Mesenteric fat pad (tissue), 1 donor: Measurements from ENCODE around the gene SUN3. TPM values are rescaled to one million over a fixed set of nuclear protein-coding genes. Genes with fewer than 3 reads are reported as not detected.
"Not testable (repeated sequence)": the region's sequence is repeated elsewhere in the genome, so short reads cannot be mapped to it uniquely, and the experiment has no call there.

Experiments used
- DNase-seq: peaks from one replicate; pipeline ENCODE4 v3.0.0-alpha.2; 2020; ENCODE audit warnings: low spot score
- total RNA-seq: library from RNA; stranded (reverse); fragmentation: NEBNext Ultra II Directional; extraction: Animal tissue kit (Norgen Biotek cat#: 25700); gene quantifications from one replicate; pipeline ENCODE4 v1.2.1, GENCODE V29; 2021
- donor health status: DM: yes; HTN: yes; CAD: no.

The SUN3 gene
- total RNA-seq, 1 donor from 2014 or later, result not detected

DNA sequence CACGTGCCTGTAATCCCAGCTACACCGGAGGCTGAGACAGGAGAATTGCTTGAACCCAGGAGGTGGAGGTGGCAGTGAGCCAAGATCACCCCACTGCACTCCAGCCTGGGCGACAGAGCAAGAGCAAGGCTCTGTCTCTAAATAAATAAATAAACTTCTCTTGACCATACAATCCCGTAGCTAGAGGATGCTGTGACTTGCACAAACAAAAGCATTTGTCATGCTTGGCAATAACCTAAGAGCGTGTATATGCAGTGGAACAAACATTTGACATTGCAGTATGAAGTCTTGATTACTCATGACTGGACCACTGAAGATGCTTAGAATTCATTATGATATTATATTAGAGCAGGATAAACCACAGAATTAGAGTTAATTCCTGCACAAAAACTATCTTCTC lies 5.0 kb upstream of the SUN3 start:
- no peak for DNase-seq

- no peak for DNase-seq
Observed at GRCh38 chr7:48031111-48031510, 2.2 kb upstream of the SUN3 start.

GRCh38 chr7:48025624-48026023 lies 3.3 kb downstream of the SUN3 start:
- DNase-seq, result no peak

GRCh38 chr7:48017674-48018073 lies 11.2 kb downstream of the SUN3 start:
- DNase-seq, result no peak

DNA sequence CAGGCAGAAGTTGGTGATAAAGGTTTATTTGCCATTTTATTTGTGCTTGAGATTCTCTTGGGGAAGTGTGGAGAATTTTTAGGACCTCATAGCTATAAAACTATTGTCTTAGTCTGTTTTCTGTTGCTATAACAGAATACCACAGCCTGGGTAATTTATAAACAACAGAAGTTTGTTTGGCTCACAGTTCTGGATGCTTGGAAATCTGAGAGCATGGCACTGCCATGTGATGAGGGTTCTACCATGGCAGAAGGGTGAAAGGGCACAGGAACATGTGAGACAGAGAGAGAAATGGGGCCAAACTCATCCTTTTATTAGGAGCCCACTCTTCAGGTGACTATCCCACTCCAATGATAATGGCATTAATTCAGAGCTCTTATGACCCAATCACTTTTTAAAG lies 12.3 kb downstream of the SUN3 start:
- no peak for DNase-seq

GRCh38 chr7:48011951-48012350 lies 17.0 kb downstream of the SUN3 start:
- no peak for DNase-seq

DNA sequence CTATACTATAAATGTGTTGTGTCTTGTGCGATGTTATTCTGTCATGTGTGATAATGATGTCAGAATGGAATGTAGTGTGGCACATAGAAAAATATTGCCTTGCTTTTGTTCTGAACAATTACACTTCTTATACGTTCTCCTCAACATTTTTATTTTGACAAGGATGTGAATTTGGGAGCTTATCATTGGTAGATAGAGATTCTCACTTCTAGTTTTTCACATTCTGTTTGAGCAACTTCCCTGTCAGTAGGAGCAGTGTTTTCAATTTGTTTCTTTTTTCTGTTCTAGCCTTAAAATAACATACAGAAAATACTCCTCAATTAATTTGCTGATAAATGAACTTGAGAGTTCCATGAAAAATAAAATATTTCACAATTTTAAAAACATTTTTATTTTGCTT lies 17.6 kb downstream of the SUN3 start:
- no peak for DNase-seq

GRCh38 chr7:48009954-48010353 lies 19.0 kb downstream of the SUN3 start:
- DNase-seq, result no peak

- no peak for DNase-seq
Observed at GRCh38 chr7:48009257-48009656, 19.6 kb downstream of the SUN3 start.

- no peak for DNase-seq
Observed at GRCh38 chr7:48006866-48007265, 22.0 kb downstream of the SUN3 start.

DNA sequence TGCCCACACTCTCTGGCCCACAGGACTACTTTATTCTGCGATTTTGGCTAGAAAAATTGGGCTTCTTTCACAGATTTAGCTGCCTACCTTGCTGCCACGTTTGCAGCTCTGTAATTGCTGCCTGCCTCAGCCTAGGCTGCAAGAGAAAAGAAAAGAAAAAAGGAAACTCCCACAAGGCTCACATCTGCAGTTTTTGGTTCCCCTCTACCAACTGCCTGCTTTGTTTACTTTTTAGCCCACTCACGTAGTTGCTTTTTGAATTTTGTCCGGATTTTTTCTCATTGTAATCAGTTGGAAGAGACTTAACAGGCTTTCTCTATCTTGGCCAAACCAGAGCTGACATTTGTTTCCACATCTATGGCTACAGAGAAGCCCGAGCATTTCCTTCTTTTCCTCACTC lies 24.3 kb downstream of the SUN3 start:
- no peak for DNase-seq

- DNase-seq, result no peak
Observed at GRCh38 chr7:48004032-48004431, 24.9 kb downstream of the SUN3 start.

- not testable (repeated sequence) for DNase-seq
Observed at GRCh38 chr7:48000164-48000563, 28.7 kb downstream of the SUN3 start.

- no peak for DNase-seq
Observed at GRCh38 chr7:47999413-47999812, 29.5 kb downstream of the SUN3 start.

GRCh38 chr7:47992446-47992845 lies 36.5 kb downstream of the SUN3 start:
- no peak for DNase-seq

- peak; percentile 93 for DNase-seq
Observed at GRCh38 chr7:47991741-47992311, 37.1 kb downstream of the SUN3 start.

GRCh38 chr7:47991270-47991669 lies 37.6 kb downstream of the SUN3 start:
- DNase-seq, result no peak

- no peak for DNase-seq
Observed at GRCh38 chr7:47990592-47990991, 38.3 kb downstream of the SUN3 start.

DNA sequence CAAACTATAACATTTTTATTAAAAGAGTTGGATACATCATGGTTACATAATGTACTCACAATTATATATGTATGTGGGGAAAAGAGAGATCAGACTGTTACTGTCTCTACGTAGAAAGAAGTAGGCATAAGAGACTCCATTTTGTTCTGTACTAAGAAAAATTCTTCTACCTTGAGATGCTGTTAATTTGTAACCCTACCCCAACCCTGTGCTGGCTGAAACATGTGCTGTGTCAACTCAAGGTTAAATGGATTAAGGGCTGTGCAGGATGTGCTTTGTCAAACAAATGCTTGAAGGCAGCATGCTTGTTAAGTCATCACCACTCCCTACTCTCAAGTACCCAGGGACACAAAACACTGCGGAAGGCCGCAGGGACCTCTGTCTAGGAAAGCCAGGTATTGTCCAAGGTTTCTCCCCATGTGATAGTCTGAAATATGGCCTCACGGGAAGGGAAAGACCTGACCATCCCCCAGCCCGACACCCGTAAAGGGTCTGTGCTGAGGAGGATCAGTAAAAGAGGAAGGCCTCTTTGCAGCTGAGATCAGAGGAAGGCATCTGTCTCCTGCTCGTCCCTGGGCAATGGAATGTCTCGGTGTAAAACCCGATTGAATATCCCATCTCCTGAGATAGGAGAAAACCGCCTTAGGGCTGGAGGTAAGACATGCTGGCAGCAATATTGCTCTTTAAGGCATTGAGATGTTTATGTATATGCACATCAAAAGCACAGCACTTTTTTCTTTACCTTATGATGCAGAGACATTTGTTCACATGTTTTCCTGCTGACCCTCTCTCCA lies 39.1 kb downstream of the SUN3 start:
- not testable (repeated sequence) for DNase-seq

GRCh38 chr7:47988496-47989386 lies 40.2 kb downstream of the SUN3 start:
- no peak for DNase-seq

DNA sequence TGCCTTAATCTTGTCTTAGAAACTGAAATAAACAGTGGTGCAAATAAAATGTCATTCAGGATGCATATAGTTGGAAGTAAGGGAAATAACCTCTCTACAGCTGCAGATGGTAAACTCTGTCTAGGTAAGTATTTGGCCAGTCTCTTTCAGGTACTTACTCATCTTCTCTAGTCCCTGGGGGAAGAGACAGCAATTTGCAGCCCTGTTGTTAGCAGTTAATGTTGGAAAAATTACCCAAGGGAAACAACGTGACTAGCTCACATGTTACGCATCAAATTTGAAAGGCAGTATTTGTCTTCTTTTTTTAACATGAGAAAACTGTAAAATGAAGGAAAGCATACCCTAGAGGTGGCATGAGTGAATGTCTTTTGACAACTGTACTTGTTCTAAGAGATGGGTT lies 46.3 kb downstream of the SUN3 start:
- DNase-seq, result no peak

DNA sequence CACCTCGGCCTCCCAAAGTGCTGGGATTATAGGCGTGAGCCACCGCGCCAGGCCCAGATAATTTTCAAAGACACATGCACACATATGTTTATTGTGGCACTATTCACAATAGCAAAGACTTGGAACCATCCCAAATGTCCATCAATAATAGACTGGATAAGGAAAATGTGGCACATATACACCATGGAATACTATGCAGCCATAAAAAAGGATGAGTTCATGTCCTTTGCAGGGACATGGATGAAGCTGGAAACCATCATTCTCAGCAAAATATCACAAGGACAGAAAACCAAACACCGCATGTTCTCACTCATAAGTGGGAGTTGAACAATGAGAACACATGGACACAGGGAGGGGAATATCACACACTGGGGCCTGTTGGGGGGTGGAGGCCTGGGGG lies 48.3 kb downstream of the SUN3 start:
- DNase-seq, result not testable (repeated sequence)
